Right atrium auricular region (tissue), 2 donors: Measurements from ENCODE around the gene DNAI2. TPM values are rescaled to one million over a fixed set of nuclear protein-coding genes. Genes with fewer than 3 reads are reported as not detected.

ENCODE experiments used
- DNase-seq: peaks from one replicate; pipeline ENCODE4 v3.0.0-alpha.2; 2019; ENCODE audit warnings: low spot score
- H3K27ac ChIP-seq, 2 donors: fragments of 200-600 bp; sonication (generic); 1 replicate in 1 of 2; 2 replicates in 1 of 2; pipeline ENCODE4 v1.5.1; 2016 to 2019
- H3K27me3 ChIP-seq, 2 donors: fragments of 200-600 bp; sonication (generic); one replicate each; pipeline versions ENCODE4 v1.5.1 to v1.6.0; 2017 to 2019
- H3K36me3 ChIP-seq: fragments of 200-600 bp; sonication (generic); one replicate; pipeline ENCODE4 v1.5.1; 2016
- H3K4me1 ChIP-seq, 2 donors: fragments of 200-600 bp; sonication (generic); one replicate each; pipeline versions ENCODE4 v1.5.1 to v1.6.0; 2017 to 2019
- H3K4me3 ChIP-seq, 2 donors: fragments of 200-600 bp; sonication (generic); 1 replicate in 1 of 2; 2 replicates in 1 of 2; pipeline ENCODE4 v1.5.1; 2017 to 2019; ENCODE audit warnings: mild to moderate bottlenecking in 1 of 2, moderate library complexity in 1 of 2
- H3K9me3 ChIP-seq, 2 donors: fragments of 200-600 bp; sonication (generic); one replicate each; pipeline ENCODE4 v1.5.1; 2019
- total RNA-seq, 2 donors: library from RNA; depleted of rRNA; stranded (reverse); fragments of >200 nt; gene quantifications; one replicate each; pipeline ENCODE4 v1.1.0, GENCODE V29; 2016
- TF ChIP-seq, protein P1 (sequence below), 2 donors: fragments of 200-600 bp; sonication (generic); IDR thresholded peaks; one replicate each; pipeline ENCODE4 v1.5.1; 2019; ENCODE audit warnings: antibody characterized with exemption in 2 of 2

The DNAI2 gene
- total RNA-seq, 2 donors from 2014 or later = not detected

DNA sequence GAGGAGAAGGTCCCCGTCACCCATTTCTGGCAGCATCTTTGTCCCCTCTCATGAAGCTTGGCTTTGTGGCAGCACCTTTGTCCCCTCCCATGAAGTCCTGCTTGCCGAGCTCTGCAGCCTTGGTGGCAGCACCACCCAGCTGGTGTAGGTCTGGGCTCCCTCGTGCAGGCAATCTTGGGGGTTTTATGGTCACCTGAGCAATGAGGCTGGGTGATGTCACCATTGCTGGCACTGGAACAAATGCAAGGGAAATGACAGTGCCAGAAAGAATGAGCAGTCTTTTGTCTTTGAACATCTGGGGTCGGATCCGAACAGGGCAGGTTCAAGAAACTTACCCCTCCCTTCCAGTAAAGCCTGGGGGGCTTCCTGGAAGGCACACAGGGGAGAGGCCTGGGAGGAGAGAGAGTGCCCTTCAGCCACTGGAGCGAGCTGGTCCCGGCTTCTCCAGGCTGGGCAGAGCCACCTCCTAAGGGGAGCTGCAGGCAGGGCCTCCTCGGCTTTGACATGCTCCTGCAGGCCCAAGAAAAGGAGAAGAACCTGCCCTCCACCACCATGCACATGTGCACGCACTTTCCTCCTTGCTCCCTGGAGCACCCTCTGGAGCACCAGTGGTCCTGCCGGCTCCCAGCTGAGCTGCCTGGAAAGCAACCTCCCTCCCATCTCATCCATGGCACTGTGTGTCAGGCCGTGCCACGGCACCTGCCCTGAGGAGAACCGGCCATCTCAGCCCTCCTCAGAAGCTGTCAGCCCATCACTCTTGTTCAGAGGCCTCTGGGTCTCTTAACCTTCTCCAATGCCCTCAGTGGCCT, 71.6 kb downstream of the DNAI2 start:
- no peaks in the 10 kb centered on the region for H3K27me3 ChIP-seq
- H3K36me3 ChIP-seq = no peaks in the 10 kb centered on the region
- no peaks in the 10 kb centered on the region for H3K9me3 ChIP-seq
- no peaks in the 10 kb centered on the region for H3K4me1 ChIP-seq
- DNase-seq = no peak
- no peak overlapping the region for H3K4me3 ChIP-seq
- H3K27ac ChIP-seq = no peak overlapping the region
- TF ChIP-seq, protein P1, sequence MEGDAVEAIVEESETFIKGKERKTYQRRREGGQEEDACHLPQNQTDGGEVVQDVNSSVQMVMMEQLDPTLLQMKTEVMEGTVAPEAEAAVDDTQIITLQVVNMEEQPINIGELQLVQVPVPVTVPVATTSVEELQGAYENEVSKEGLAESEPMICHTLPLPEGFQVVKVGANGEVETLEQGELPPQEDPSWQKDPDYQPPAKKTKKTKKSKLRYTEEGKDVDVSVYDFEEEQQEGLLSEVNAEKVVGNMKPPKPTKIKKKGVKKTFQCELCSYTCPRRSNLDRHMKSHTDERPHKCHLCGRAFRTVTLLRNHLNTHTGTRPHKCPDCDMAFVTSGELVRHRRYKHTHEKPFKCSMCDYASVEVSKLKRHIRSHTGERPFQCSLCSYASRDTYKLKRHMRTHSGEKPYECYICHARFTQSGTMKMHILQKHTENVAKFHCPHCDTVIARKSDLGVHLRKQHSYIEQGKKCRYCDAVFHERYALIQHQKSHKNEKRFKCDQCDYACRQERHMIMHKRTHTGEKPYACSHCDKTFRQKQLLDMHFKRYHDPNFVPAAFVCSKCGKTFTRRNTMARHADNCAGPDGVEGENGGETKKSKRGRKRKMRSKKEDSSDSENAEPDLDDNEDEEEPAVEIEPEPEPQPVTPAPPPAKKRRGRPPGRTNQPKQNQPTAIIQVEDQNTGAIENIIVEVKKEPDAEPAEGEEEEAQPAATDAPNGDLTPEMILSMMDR (IDR thresholded peaks at IDR 0.05) = no peak

DNA sequence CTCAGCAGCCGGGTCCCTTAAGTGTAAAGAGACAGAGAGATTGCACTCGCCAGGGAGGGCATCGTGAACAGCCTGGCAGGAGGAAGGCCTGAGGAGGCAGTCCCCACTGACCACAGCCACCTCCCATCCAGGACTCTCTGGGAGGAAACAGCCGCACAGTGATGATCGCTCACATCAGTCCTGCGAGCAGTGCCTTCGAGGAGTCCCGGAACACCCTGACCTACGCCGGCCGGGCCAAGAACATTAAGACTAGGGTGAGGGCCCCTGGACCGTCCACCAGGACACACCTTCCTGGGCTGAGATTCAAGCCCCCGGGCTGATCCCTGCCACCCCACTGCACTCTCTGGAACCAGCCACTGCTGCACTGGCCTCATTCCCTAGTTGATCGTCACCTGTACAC, 73.6 kb downstream of the DNAI2 start:
- TF ChIP-seq, protein P1 (IDR thresholded peaks at IDR 0.05) = no peak
- Histone ChIP-seq H3K27ac (no peak overlapping the region), H3K27me3 (no peaks in the 10 kb centered on the region), H3K9me3 (no peaks in the 10 kb centered on the region), H3K36me3 (no peaks in the 10 kb centered on the region), H3K4me1 (no peaks in the 10 kb centered on the region), H3K4me3 (no peak overlapping the region)
- no peak for DNase-seq

DNA sequence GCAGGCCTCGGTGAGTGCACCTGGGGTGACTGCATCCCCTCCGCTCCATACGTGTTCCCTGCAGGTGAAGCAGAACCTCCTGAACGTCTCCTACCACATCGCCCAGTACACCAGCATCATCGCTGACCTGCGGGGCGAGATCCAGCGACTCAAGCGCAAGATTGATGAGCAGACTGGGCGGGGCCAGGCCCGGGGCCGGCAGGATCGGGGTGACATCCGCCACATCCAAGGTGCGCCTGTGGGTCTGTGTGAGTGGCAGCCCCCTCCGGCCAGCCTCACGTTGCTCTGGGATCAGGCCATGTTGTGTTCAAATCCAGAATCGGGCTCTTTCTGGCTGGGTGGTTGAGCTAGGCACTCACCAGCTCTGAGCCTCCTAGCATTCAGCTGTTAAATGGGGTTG, 75.1 kb downstream of the DNAI2 start:
- no peaks in the 10 kb centered on the region for H3K4me1 ChIP-seq
- no peak for DNase-seq
- TF ChIP-seq, protein P1 (IDR thresholded peaks at IDR 0.05) = no peak
- no peak overlapping the region for H3K4me3 ChIP-seq
- no peaks in the 10 kb centered on the region for H3K36me3 ChIP-seq
- H3K9me3 ChIP-seq = no peaks in the 10 kb centered on the region
- no peak overlapping the region for H3K27ac ChIP-seq
- H3K27me3 ChIP-seq = no peaks in the 10 kb centered on the region

DNA sequence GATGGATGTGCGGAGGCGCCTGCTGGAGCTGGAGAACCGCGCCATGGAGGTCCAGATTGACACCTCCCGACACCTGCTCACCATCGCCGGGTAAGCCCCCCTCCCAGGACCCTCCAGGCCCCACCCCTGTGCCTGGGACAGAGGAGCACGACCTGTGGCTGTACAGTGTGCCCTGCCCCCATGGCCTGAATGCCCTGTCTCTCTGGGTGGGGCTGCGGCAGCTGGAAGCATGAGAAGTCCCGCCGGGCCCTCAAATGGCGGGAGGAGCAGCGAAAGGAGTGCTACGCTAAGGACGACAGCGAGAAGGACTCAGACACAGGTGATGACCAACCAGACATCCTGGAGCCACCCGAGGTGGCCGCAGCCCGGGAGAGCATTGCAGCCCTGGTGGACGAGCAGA, 76.5 kb downstream of the DNAI2 start:
- no peak overlapping the region for H3K27ac ChIP-seq
- no peaks in the 10 kb centered on the region for H3K36me3 ChIP-seq
- no peaks in the 10 kb centered on the region for H3K27me3 ChIP-seq
- DNase-seq = no peak
- no peaks in the 10 kb centered on the region for H3K4me1 ChIP-seq
- H3K9me3 ChIP-seq = no peaks in the 10 kb centered on the region
- H3K4me3 ChIP-seq = no peak overlapping the region
- TF ChIP-seq, protein P1 (IDR thresholded peaks at IDR 0.05) = no peak

DNA sequence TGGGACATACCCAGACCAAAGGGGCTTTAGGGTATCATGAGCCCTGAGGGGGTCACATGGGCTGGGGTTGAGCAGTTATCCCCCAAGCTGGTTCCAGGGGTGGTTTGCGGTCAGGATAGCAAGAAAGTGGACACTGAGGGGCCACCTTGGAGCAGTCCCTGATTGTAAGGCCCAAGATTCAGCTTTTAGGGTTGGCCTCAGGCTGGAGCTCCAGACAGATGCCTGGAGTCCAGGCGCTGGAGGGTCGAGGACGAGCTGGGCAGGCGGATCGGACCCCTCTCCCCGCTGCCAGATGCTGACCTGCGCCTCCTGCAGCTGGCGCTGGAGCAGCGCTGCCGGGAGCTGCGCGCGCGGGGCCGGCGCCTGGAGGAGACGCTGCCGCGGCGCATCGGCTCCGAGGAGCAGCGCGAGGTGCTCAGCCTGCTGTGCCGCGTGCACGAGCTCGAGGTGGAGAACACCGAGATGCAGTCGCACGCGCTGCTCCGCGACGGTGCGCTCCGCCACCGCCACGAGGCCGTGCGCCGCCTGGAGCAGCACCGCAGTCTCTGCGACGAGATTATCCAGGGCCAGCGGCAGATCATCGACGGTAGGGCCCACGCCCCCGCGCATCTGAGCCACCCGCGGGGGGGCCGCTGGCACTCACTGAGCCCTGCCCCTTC, 77.6 kb downstream of the DNAI2 start:
- no peak overlapping the region for H3K27ac ChIP-seq
- DNase-seq = no peak
- H3K27me3 ChIP-seq = peaks cover 0 to 1% of the 10 kb centered on the region in 2 donors
- peaks cover 0 to 3% of the 10 kb centered on the region in 2 donors for H3K4me1 ChIP-seq
- TF ChIP-seq, protein P1 (IDR thresholded peaks at IDR 0.05) = no peak
- no peak overlapping the region for H3K4me3 ChIP-seq
- no peaks in the 10 kb centered on the region for H3K36me3 ChIP-seq
- H3K9me3 ChIP-seq = no peaks in the 10 kb centered on the region
